Brain pericyte (primary cell): ENCODE data around the gene CC2D1A.

ENCODE experiments used
- DNase-seq: peaks from one replicate; pipeline ENCODE4 v3.0.0-alpha.2; 2012; ENCODE audit warnings: low read depth, low spot score

CC2D1A gene

DNA sequence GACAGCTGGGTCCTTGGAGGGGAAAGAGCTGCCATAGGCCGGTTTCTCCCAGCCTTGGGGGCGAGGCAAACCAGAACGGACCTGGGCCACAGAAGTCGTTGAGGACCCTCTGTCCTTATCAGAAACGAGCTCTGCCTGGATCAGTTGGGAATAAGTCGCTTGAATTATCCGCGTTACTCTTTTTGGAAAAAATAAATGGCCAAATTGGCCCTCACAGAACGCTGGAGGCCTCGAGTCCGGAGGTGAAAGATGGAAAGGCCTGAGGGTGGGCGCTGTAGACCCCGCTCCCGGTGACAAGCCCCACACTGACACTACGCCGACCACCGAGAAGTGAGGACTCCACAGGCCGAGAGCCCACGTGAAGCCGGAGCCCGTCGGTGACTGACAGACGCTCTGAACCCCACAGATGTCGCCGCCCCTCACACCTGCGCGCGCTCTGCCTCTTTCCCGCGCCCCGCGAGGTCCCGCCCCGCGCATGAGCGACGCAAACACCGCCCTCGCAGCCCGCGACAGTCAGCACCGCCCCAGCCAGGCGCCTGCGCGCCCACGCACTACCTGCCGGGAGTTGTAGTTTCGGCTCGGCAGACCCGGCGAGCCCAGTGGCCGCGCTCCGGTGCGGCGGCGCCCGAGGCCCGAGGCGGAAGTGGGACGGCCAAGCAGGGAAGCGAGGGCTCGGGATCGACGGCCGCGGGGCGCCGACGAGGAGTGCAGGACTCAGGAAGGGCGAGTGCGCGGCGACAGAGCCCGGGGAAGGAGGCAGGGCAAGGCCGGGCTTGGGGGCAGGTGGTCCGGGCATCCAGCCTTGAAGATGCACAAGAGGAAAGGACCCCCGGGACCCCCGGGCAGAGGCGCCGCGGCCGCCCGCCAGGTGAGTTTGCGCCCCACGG, at the start of gene CC2D1A, which contains the start of gene BRME1:
TSS of gene CC2D1A (plus strand) at position 568 of the 887 bp plus-strand sequence. CDS start at position 809, 241 bp downstream.
TSS of gene BRME1 (minus strand) at position 484 of the 887 bp plus-strand sequence. CDS start 1,225 bp downstream, outside the sequence.
- DNase-seq: no peak

- DNase-seq: no peak
Observed at GRCh38 chr19:13856497-13856896, 49.5 kb upstream of the CC2D1A start.

DNA sequence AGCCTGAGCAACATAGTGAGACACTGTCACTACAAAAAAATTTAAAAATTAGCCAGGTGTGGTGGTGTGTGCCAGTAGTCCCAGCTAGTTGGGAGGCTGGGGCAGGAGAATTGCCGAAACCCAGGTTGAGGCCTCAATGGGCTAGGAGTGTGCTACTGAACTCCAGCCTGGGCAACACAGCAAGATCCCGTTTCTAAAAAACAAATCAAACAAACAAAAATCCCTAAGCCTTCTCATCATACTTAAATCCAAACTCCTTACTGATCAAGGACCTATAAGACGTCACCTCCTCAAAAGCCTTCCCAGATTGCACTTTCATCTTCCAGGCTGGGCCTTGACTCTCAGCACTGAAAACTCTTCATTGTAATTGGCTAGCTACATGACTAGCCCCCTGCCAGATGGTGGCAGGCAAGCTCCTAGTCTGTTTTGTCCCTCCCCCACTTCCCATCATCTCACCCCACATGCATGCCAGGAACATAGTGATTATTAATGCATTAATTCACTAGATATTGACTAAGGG, 46.6 kb upstream of the CC2D1A start:
- no peak for DNase-seq

DNA sequence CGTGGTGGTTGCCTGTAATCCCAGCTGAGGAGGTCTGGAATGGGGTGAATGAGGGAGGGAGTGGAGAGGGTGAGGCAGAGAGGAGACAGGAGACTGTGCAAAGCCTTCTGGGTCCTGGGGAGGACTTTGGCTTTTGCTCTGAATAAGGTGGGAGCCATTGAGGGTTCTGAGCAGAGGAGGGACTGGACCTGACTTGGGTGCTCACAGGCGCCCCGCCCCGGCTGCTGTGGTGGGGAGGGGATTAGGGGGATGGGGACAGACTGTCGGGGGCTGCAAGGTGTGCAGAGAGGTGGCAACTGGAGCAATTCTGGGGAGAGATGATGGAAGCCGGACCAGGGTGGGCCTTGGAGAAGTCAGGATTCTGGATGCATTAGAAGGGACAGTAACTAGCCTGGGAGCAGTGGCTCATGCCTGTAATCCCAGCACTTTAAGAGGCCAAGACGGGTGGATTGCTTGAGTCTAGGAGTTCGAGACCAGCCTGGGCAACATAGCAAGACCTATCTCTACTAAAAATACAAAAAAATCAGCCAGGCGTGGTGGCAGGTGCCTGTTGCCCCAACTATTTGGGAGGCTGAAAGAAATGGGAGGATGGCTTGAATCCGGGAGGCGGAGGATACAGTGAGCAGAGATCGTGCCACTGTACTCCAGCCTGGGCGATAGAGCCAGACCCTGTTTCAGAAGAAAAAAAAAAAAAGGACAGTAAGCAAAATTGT, 45.2 kb upstream of the CC2D1A start:
- no peak for DNase-seq

- DNase-seq: no peak
Observed at GRCh38 chr19:13861392-13861713, 44.6 kb upstream of the CC2D1A start.

- peak; percentile 74 for DNase-seq
Observed at GRCh38 chr19:13861714-13862531, 44.1 kb upstream of the CC2D1A start.

DNA sequence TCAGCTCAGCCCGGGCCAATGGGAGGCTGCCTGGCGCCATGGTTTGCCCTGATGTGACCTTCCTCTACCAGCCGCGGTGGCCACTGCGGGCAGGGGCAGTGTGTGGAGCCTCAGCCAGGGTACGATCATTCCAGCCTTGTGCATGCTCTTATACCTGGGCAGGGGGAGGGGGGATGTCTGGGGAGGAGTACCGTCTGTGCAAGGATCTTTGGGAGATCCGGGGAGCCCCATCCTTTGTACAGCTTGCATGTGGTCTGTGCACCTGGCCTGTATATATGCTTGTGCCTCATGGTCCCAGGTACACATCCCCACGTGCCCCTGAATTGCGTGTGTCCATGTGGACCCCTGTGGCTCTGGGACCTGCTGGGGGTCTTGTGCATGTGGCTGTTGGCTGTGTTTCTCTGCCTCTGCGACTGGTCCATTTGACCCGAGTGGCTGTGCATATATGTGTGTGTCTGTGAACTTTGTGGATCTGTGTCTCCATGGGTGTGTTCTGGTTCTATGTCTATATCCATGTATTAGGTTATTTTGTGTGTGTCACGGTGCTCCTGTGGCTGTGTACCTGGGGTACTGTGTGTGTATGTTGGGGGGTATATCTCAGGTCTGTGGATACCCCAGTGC, 41.8 kb upstream of the CC2D1A start:
- DNase-seq: no peak

- no peak for DNase-seq
Observed at GRCh38 chr19:13864667-13865570, 41.1 kb upstream of the CC2D1A start.

GRCh38 chr19:13865571-13866462, 40.2 kb upstream of the CC2D1A start:
- DNase-seq: no peak

- no peak for DNase-seq
Observed at GRCh38 chr19:13866463-13867046, 39.4 kb upstream of the CC2D1A start.

DNA sequence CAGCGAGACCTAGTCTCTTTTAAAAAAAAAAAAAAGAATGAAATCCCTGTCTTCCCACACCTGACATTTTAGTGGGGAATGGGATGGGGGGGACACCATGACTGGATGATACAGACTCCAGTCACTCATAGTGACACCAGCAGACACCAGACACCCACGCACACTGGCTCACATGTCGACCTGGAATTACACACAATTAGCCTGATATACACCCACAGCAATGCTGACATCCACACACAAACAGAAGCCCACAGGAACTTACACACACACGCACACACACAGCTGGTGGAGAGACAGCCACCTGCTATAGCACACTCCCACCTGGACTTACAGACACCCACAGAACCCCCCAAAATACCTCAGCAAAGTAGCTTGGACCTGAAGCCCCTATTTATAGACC, 37.3 kb upstream of the CC2D1A start:
- DNase-seq: no peak

DNA sequence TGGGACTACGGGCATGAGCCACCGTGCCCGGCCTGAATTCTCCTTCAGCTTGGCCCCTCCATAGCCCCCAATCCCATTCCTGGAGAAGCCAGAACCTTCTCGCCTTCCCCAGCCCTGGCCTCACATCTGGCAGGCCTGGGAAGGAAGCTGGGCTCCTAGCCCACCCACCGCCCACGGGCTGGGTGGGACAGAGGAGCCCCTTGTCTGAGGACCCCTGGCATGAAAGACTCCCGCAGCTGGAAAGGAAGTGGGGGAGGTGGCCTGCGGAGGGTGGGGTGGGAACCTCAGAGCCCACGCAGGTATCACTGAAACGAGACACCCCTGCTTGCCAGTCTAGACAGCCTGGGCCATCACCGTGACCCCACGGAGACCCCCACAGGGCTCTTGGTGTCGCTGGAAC, 36.7 kb upstream of the CC2D1A start:
- no peak for DNase-seq

DNA sequence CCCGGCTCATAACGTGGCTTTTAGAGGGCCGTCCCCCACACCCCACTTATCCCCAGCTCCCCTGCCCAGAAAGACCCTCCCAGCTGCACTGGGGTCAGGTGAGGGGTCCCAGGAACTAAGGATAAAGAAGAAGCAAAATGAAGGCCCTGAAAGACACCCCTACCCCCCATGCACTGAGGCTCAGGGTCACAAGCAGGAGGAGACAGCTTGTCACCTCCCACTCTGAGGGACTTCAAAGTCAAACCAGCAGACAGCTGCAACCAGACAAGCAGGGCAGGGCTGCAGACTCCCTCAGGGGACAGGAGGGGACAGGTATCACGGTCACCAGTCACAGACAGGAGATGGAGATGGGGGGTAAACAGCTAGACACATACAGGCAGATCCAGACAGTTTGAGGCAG, 35.1 kb upstream of the CC2D1A start:
- DNase-seq: no peak

GRCh38 chr19:13872339-13872694, 33.7 kb upstream of the CC2D1A start:
- DNase-seq: no peak

GRCh38 chr19:13872695-13873389, 33.2 kb upstream of the CC2D1A start:
- DNase-seq: no peak

DNA sequence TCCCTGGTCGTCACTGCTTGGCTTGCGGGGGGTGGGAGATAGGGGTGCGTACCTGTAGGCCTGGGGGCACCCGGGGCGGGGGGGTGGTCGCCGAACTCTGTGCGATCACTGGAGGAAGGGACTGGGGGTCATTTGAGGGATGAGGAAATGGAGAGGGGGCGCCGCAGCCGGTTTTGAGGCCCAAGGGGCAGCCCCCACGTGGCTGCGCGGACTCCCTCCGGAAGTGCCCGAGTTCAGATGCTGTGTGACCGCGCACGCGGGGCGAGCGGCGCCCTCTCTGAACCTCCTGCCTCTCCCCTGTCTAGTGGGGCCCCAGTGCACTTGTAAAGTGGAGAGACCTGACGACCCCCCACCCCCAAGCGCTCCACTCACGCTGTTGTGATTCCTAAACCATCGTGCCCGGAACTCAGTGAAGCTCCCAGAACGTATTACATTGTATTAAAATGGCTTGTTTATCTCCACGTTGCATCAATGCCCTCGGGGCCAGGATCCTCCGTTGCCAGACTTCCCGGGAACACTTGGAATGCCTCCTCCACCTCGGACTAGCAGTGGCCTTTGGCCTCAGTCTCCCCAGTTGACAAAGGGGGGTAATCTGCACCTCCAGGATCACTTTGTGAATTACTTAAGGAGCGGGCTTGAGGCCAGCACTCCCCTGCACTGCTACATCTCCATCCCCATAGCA, 32.0 kb upstream of the CC2D1A start:
- no peak for DNase-seq

GRCh38 chr19:13875824-13876223, 30.2 kb upstream of the CC2D1A start:
- no peak for DNase-seq

GRCh38 chr19:13876834-13877233, 29.2 kb upstream of the CC2D1A start, which contains the start of gene NANOS3:
Gene NANOS3 (plus strand): TSS chr19:13877134. CDS start chr19:13877249, 115 bp downstream.
- no peak for DNase-seq
